CD4-positive, alpha-beta T cell treated with Interleukin-10 for 1 hour (primary cell): Measurements from ENCODE around the gene DCC.

ENCODE experiments used
- DNase-seq: peaks from one replicate; pipeline ENCODE4 v3.0.0-alpha.2; 2020

Gene DCC

DNA sequence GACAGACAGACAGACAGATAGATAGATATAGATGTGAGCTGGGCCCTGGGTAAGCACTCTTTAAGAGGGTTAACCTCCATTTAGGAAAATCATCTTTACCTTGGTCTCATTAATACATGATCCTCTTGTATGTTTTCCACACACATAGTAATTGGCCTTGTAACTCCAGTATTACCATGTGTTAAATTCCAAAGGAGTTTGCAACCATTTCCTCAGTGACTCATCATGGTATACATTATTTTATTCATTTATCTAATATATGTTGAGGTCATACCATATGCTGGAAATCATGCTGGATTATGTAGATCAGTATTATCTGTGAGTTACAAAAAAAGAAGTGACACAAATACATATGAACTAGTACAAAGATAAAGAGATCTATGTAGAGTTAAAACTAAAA is 504.3 kb downstream of the DCC start:
- DNase-seq: no peak

DNA sequence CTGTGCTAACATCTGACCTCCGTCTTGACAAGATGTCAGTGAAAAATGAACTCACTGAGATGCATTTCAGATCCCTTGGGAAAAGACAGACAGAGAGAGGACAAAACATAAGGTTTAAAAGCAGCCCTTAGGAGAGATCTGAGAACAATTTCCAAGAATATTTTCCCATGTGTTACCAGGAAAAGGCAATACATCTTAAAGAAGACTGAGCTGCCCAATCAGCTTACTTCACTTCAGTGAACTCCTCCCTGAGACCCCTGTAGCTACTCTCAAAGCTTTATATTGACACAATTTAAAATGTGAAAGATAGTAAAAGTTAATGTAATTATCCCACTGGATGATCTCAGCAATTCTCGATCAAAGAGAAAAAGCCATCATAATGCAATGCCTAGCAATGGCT is 505.0 kb downstream of the DCC start:
- no peak for DNase-seq

DNA sequence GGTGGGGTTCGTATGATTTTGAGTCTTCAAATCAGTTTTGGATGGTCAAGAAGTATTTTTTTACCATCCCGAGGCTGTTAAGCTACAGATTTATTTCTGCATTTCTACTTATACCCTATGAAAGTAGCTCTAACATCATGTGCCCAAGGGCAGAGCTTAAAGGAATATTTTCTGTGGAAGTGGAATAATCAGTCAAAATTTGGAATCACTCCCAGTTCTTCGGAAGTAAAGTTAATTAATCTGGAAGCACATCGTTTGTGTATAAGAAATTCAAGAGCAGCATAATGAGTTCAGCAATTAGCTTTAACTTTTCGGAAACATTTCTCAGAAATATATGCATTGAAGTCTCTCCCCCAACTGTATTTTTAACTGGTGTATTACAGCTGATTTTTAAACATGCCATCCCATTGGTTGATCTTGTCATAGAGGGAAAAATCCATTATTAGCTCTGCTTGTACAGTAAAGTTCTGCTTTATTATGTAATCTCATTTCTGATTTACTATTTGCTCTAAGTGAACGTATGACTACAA is 510.1 kb downstream of the DCC start:
- no peak for DNase-seq

DNA sequence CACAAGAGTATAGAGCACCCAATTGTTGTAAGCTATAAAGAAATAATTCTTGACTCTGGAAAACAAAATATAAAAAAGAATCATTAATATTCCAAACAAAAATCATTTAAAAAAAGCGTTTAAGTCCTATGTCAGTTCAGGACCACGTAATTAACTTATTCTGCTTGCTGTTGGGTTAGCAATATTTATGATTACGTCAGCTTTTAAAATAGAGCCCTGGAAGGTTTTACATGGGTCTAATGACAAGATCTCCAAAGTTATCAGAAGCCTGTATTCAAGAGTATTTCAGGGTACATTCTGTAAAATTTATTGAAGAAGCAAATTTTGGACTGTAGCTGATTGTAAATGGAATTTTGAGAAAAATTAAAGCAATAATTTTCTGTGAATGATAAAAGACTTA is 521.6 kb downstream of the DCC start:
- no peak for DNase-seq

DNA sequence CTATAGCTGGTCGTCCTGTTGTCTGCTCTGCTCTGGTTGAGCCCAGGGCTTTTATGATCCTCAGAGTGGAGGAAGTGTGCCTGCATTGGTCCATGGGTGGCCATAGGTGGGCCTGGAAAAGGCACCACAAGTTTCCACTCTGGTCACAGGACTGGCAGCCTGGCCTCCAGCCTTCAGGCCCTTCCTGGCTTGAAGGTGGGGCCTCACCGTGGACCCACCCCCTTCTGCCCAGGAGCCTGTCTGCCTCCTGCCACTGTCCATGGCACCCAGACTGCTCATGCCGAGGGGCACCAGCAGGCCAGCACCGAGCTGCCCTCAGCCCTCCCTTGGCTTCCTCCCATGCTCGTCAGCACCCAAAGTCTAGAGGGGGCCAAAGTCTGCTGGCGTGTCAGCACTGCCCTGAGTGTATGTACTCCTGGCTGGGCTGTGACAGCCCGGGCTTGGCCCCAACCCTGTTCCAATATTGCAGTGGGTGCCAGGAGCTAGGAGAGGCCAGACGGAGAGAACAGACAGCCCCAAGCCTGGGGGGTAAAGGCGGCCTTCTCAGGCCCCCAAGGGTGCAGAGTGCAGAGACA is 529.4 kb downstream of the DCC start:
- no peak for DNase-seq

DNA sequence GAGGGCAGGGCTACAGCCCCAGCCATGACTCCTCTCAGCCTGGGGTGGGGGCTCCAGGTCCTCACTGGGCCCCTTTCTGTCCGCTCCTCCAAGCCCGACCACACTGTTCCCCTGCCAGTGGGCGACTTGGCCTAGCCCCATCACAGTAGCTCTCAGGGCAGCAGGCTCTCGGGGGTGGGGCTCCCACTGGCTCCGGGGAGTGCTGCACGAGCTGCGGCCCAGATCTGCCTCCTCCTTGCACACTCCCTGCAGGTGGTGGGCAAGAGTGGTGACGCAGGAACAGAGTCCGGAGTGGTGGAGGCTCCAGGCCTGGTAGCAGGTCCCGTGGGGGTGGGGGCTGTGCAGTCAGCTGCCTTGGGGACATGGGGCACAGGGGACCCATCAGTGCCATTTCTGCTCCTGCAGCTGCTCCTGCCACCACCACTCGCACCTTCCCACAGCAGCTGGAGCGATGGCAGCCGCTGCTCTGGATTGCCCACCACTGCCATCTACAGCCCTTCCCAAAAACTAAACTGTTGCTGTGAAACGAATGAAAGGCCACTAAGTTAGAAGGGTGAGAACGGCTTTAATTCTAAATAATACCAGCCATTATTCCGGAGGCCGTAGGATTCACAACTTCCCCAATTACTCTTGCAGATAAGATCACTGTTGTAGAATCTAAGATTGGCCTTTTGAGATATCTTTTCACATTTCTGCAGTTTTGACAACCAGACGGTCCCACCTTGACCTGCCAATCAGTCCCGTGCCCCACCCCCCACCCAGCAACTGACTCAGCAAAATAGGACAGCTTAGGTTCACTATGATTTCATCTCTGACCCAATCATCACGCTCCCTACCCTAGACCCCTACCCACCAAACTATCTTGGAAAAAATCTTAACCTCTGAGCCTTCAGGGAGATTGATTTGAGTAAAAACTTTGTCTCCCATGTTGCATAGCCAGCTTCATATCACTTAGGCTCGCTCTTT is 530.2 kb downstream of the DCC start:
- no peak for DNase-seq

DNA sequence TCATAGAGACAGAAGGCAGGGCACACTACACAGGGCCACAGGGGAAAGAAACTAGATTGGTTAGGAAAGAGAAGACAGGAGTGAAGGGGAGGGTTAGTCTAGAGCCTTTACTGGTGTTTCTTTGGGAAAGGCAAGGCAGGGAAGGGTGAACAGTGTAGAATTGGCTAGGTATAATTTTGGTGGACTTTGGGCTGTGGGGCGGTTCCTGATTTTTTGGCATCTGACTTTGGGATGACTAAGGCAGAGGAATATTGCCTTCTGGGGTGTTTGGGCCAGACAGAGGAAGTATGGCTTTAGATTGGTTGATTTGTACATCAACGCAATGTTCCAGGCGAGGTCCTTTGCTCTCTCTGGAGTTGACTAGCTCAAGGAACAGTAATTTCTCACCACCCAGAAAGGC is 534.8 kb downstream of the DCC start:
- DNase-seq: no peak

DNA sequence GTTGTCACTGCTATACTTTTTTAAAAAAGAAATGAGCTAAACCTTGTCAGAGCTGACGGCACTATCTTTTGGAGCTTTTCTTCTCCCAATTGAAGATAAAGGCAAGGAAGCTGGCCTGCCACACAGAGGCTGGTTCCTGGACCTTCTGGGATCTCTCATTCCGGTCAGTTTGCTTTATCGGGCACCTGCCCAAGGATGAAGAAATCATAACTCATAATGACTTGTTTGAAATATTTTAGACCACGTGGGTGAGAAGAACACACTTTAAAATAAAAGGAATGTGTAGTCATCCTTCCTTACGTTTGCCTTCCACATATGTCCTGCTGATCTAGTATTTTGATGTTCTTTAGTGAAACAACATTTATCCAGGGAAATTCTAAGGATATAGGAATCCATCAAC is 535.7 kb downstream of the DCC start:
- no peak for DNase-seq

DNA sequence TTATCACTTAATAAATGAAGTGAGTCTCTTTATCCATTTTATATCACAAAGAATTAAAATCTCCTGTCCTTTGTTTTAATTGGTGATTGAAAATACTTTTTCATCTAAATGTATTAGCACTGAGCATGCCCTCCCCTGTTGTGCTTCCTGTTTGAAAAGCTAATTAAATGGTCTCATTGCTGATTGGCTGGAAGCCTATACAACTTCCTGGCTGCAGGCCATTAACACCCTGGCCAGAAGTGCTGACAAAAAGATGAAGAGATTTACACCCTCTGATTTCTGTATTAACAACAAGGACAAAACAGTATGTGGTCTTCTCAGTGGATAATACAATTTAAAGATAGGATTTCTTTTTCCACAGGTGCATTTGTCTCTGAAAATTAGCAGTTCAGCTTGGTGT is 548.0 kb downstream of the DCC start:
- DNase-seq: no peak

DNA sequence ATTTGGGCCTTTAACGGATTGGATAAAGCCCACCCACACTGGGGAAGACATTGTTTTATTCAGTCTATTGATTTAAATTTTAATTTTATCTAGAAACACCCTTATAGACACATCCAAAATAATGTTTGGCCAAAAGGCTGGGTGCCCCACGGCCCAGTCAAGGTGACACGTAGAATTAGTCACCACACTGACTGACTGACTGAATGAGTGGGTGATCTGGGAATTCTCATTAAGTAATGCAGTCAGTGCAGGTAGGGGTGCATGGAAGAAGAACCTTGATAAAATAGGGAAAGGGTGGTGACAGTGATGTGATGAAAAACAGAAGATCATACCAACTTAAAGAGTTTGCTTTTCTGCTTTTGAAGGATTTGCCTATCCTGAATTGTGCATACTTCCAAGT is 554.8 kb downstream of the DCC start:
- DNase-seq: no peak

DNA sequence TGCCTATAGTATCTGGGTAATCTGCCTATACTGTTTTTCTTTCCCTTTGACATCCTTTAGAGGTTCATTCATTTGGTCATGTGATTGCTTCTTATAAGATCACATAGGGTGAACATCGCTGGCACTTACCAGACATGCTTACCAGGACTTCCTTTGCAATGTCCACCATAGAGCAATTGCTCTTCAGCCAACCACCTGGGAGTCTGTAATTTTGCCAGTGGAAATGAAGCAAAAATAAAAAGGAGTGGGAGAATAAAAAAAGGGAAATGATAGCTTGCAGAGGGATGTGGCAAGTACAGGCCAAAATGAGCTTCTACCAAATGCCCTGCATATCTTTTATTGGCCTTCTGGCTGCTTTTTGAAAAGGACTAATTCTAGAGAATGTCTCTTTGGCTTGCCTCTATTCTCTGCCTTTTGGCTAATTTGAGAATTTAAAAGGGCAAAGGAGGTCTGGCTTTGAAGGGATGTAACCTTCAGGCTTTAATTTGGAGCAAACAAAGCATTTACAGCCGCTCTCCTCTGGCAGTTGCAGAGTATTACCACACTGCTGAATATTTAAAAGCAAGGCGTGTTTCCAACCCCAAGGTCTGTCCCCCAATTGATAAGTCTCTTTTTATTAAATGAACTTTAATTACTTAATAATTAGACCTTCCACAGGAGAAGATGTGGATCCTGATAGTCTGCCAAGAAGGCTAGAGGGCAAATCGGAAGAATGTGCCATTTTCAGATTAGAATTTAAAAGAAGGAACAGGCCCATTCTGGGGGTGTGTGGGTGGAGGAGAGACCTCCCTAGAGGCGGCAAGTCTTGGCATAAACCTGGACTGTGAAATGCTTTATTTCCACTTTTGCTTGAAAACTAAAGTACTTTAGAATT is 557.9 kb downstream of the DCC start:
- no peak for DNase-seq

DNA sequence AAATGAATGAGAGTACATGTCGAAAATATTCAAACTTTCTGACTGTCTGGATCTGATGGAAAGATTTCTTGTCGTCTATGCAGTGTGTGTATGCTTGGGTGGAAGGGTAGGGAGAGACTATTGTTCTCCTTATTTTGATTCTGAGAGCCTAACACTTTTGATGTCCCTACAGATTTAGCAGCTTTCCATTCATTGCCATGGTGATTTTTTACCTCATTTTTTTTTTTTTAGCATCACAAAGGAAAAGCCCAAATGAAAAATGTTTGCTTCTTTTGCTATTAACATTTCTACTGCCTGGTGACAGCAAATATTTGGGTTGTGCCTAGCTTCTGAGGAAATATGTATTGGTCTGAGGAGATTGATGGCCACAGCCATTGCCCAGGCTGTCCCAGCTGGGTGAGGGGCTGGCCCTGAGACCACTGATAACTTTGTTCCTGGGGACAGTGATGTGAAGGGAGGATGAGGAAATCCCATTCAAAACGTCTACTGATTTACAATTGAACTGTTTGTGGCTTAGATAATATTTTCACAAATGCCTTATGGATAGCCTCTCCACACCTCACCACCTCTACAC is 558.6 kb downstream of the DCC start:
- no peak for DNase-seq

DNA sequence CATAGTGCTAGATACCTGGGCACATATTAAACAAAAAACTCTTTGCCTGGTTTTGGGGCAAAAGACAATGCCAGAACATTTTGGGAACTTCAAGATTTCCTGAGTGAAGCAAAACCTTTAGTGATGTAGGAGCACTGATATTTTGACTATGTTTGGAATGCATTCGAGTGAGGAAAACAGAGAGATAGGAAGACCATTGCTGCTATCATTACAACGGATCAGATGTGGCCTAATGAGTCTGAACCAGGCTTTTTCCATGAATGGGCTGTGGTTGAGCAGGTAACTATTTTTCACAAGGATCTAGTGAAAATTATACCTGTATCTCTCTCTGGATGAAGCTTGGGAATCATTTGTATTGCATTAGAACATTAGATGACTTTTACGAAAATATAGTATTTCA is 562.2 kb downstream of the DCC start:
- no peak for DNase-seq

DNA sequence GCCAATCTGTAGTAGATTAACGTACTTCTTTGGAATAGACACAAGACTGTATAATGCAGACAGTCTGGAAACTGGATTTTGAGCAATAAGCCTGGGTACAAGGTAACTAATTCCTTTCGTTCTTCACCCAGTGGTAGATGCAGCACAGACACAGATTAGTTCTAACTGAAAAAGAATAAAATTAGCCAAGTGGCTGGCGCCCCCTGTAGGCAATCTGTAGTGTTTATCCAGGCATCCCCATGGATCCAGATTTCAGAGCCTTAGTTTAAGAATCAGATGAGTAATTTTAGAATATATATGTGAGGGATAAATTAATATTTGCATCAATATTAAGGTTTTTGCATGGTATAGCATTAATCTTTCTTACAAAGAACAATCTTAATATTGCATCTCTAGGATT is 563.9 kb downstream of the DCC start:
- DNase-seq: no peak

DNA sequence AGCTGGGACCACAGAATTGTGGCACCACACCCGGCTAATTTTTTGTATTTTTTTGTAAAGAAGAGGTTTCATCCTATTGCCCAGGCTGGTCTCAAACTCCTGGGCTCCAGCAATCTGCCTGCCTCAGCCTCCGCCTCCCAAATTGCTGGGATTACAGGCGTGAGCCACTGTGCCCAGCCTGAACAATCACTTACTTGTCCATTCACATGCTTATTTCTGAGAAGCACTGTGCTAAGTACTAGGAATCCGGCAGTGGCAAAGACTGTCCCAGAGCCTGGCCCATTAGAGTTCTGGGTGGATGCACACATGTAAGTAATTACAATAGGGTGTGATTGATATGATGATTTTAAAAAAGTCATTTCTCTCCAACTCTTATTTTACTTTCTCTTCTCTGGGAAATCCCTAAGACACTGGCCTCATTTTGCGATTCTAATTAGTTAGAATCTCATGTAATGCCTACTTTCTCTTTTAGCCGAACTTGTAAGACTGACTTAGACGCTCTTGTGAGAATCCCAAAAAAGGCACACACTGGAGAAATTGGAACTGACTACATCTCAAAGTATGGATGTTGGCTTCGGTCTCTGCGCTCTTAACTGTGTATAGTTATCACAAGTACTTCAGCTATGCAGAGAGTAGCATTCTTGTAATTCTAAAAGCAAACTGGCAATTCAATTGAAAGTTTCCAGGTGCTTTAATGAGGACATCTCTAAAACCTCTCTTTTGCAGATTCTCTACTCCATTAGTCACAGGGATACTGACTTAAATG is 567.7 kb downstream of the DCC start:
- no peak for DNase-seq

DNA sequence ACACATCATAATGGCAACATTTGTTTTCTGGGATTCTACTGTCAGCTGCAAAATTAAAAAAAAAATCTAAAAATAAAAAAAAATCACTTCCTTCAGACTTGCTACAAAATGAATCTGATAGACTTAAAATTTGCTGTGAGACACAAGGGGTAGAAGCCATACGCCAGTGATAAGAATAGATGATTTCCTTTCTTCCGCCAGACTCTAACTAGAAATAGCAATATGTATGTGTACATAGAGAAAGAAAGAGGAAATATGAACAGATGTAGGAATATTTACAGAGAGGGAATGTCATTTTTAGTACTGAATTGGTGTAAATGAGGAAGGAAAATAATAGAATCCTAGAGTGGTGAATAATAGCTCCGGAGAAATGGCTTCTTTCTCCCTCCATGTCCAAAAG is 574.2 kb downstream of the DCC start:
- DNase-seq: no peak

DNA sequence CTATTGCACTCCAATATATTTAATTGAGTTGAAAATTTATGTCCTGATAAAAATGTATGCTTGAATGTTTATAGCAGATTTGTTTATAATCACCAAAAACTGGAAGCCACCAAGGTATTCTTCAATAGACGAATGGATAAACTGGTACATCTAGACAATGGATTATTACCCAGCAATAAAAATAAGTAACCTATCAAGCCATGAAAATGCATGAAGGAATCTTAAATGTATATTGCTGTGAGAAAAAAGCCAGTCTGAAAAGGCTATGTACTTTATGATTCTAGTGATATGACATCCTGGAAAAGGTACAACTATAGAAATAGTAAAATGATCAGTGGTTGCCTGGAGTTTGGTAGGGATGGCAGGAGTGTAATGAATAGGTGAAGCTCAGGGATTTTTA is 580.7 kb downstream of the DCC start:
- no peak for DNase-seq

DNA sequence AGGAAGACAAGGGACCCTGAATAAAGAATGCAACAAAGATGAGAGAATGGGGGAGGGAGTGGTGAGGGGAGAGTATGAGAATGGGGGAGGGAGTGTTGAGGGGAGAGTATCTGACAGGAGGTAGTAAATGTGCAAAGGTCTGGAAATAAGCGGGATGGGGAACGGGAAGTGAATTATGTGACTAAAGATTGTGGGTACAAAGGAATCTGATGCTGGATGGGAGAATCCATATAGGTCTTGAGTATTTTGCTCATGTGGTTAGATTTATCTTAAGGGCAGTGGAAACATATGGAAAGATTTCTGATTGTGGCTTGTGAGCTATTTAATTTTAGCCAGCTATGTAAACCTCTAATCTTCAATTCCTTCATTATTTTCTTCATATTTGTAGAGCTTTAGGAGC is 593.4 kb downstream of the DCC start:
- no peak for DNase-seq

DNA sequence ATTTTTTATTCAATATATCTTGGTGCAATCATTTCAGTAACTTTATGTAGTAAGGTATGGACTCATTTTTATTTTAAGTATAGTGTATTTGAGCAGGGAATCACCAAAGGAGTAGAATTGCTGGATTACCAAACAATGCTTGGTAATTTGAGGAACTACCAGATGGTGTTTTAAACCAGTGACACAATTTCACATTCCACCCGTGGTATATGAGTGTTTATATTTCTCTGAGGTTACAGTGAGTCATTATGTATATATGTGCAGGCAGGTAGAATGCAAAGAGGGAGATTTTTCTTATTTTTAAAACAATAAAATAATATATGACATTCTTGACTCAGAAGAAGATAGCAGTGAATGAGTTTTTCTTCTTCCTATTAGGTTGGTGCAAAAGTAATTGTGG is 596.9 kb downstream of the DCC start:
- DNase-seq: no peak

DNA sequence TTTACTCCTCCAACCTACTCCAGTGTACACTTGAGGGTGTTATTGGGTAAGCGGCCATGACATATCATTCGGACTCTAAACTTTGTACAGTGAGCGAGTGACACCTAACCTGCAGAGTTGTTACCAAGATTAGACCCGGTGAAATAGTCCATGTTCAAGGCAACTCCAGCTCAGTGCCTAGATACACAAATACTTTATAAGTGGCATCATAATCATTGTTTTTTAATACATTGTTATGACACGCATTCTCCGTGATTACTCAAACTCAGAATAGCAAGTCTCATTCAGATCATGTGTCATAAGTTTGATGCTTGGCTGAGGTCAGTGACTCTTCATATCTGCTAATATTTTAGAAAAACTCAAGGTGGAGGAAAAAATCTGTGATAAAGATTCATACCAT is 597.8 kb downstream of the DCC start:
- no peak for DNase-seq

DNA sequence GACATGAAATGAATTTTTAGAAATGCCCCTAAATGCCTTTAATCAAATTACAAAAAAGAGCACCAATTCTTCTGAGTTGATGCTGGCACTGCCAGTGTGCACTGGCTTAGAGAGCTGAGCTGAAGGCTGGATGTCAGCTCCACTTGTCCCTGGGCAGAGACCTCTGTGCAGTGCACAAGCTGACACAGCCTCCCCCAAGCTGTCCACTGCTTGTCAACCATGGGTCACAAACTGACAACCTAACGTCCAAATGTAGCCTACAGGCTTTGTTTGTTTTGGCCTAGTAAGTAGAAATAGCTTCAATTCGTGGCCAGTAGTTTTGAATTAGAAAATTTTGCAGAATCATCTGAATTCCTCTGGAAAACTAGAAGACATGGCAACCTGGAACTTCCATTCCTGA is 605.6 kb downstream of the DCC start:
- no peak for DNase-seq

DNA sequence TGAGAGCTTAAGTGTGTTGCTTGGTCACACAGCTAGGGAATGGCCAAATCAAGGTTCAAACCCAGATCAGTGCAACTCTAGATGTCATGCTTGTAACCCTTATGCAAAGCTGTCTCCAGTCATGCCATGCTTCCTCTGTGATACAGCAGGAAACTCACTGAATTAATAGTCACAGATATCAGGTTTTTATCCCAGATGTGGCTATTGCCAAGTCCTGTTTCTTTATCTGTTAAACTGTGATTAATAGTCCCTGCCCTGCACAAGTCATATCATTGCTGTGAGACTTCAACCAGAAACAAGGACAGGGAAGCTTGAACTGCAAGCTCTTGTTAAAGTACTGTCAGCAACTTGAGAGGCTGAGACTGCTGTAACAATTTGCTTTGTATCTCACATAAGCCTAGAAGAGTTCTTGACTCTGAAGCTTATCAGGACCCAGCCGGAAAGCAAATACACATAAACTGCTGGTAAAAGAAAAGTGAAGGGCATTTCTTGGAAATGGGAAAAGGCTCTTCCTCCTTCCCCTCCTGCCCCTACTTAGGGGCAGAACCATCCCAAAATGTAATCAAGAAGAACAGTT is 609.0 kb downstream of the DCC start:
- no peak for DNase-seq
